WTC11 (cell line): Measurements from ENCODE around the gene LUC7L. TPM values are rescaled to one million over a fixed set of nuclear protein-coding genes. Genes with fewer than 3 reads are reported as not detected.

Source experiments
- ATAC-seq: fragments of 200-7000 bp; cut with Tn5 transposase; 2 replicates; pipeline ENCODE4 v1.10.0; 2021; ENCODE audit warnings: mild to moderate bottlenecking, moderate library complexity
- CTCF ChIA-PET: fragments of 300-600 bp; sonication (Branson Sonifier 250); formaldehyde crosslinking; loops from one replicate; lab custom pipeline; 2021; ENCODE audit warnings: antibody characterized with exemption; lab: Charles Lee
- POLR2A ChIA-PET: fragments of 350-600 bp; sonication (Branson Sonifier 250); formaldehyde crosslinking; loops from one replicate; lab custom pipeline; 2021; ENCODE audit warnings: antibody characterized with exemption; lab: Charles Lee
- DNase-seq: peaks from one replicate; pipeline ENCODE4 v3.0.0; 2021; ENCODE audit warnings: low spot score
- H3K27ac Mint-ChIP-seq: 2 replicates; pipeline ENCODE4 v1.8.0; 2021; ENCODE audit warnings: mixed read lengths
- H3K27me3 Mint-ChIP-seq: 2 replicates; pipeline ENCODE4 v1.8.0; 2021; ENCODE audit warnings: low read depth, mild to moderate bottlenecking, moderate library complexity, mixed read lengths
- H3K36me3 Mint-ChIP-seq: 2 replicates; pipeline ENCODE4 v1.8.0; 2021; ENCODE audit warnings: mixed read lengths
- H3K4me1 Mint-ChIP-seq: 2 replicates; pipeline ENCODE4 v1.8.0; 2022; ENCODE audit warnings: mixed read lengths
- H3K4me3 Mint-ChIP-seq: 2 replicates; pipeline ENCODE4 v1.8.0; 2021; ENCODE audit warnings: mild to moderate bottlenecking, moderate library complexity, mixed read lengths
- H3K9me3 Mint-ChIP-seq: 2 replicates; pipeline ENCODE4 v1.8.0; 2021; ENCODE audit warnings: mixed read lengths
- ATF2 ChIP-seq: sonication (generic); formaldehyde crosslinking; IDR thresholded peaks from 2 replicates; pipeline ENCODE4 v1.8.1; 2022; ENCODE audit warnings: low read depth, missing genetic modification reagents, borderline replicate concordance
- E2F1 ChIP-seq: sonication (generic); formaldehyde crosslinking; IDR thresholded peaks from 2 replicates; pipeline ENCODE4 v1.8.0; 2022; ENCODE audit warnings: mild to moderate bottlenecking, missing genetic modification reagents
- E2F5 ChIP-seq: sonication (generic); formaldehyde crosslinking; IDR thresholded peaks from 2 replicates; pipeline ENCODE4 v1.8.1; 2022; ENCODE audit warnings: mild to moderate bottlenecking, moderate library complexity, missing genetic modification reagents
- ELF4 ChIP-seq: sonication (generic); formaldehyde crosslinking; IDR thresholded peaks from 2 replicates; pipeline ENCODE4 v1.8.1; 2022; ENCODE audit warnings: low read depth, mild to moderate bottlenecking, moderate library complexity, missing genetic modification reagents
- EMX1 ChIP-seq: fragments of 250-450 bp; sonication (Bioruptor Pico); IDR thresholded peaks from 2 replicates; pipeline ENCODE4 v1.8.0; 2021; ENCODE audit warnings: mild to moderate bottlenecking
- ETV6 ChIP-seq: sonication (generic); formaldehyde crosslinking; IDR thresholded peaks from 2 replicates; pipeline ENCODE4 v1.8.1; 2022; ENCODE audit warnings: mild to moderate bottlenecking, missing genetic modification reagents
- FOXJ3 ChIP-seq: sonication (generic); formaldehyde crosslinking; IDR thresholded peaks from 2 replicates; pipeline ENCODE4 v1.9.0; 2021; ENCODE audit warnings: missing genetic modification reagents, mild to moderate bottlenecking, borderline replicate concordance
- GRHL2 ChIP-seq: fragments of 250-450 bp; sonication (Bioruptor Pico); IDR thresholded peaks from 2 replicates; pipeline ENCODE4 v1.8.0; 2022; ENCODE audit warnings: mild to moderate bottlenecking, moderate library complexity; ENCODE audit not compliant: insufficient replicate concordance, severe bottlenecking
- IRF2 ChIP-seq: sonication (generic); formaldehyde crosslinking; IDR thresholded peaks from 2 replicates; pipeline ENCODE4 v1.8.0; 2022; ENCODE audit warnings: low read depth, missing genetic modification reagents, borderline replicate concordance
- JAZF1 ChIP-seq: fragments of 250-450 bp; sonication (Bioruptor Pico); IDR thresholded peaks from 2 replicates; pipeline ENCODE4 v1.9.0; 2021; ENCODE audit warnings: moderate library complexity, mild to moderate bottlenecking, inconsistent platforms
- MAX ChIP-seq: sonication (generic); formaldehyde crosslinking; IDR thresholded peaks from 2 replicates; pipeline ENCODE4 v1.8.0; 2022; ENCODE audit warnings: mild to moderate bottlenecking, missing genetic modification reagents
- MXD4 ChIP-seq: fragments of 250-450 bp; sonication (Bioruptor Pico); IDR thresholded peaks from 2 replicates; pipeline ENCODE4 v1.8.0; 2021; ENCODE audit warnings: mild to moderate bottlenecking, moderate library complexity, borderline replicate concordance
- NR2C2 ChIP-seq: sonication (generic); formaldehyde crosslinking; IDR thresholded peaks from 2 replicates; pipeline ENCODE4 v1.8.0; 2022; ENCODE audit warnings: mild to moderate bottlenecking, missing genetic modification reagents
- RELA ChIP-seq: sonication (generic); formaldehyde crosslinking; IDR thresholded peaks from 2 replicates; pipeline ENCODE4 v1.8.1; 2022; ENCODE audit warnings: missing genetic modification reagents, mild to moderate bottlenecking, borderline replicate concordance
- ZBTB43 ChIP-seq: sonication (generic); formaldehyde crosslinking; IDR thresholded peaks from 2 replicates; pipeline ENCODE4 v1.8.1; 2023; ENCODE audit warnings: mild to moderate bottlenecking, missing genetic modification reagents
- ZNF219 ChIP-seq: sonication (generic); formaldehyde crosslinking; IDR thresholded peaks from 2 replicates; pipeline ENCODE4 v1.8.0; 2023; ENCODE audit warnings: missing genetic modification reagents, mild to moderate bottlenecking, borderline replicate concordance
- ZNF396 ChIP-seq: fragments of 250-450 bp; sonication (Bioruptor Pico); IDR thresholded peaks from 2 replicates; pipeline ENCODE4 v1.8.0; 2021; ENCODE audit warnings: mild to moderate bottlenecking, moderate library complexity, borderline replicate concordance
- ZNF532 ChIP-seq: fragments of 250-450 bp; sonication (Bioruptor Pico); IDR thresholded peaks from 2 replicates; pipeline ENCODE4 v1.9.0; 2021; ENCODE audit warnings: mild to moderate bottlenecking, borderline replicate concordance
- total RNA-seq: library from RNA; stranded (reverse); gene quantifications from 3 replicates; pipeline ENCODE4 v1.2.3, GENCODE V29; 2021
- TF ChIP-seq, protein P1 (sequence below): sonication (generic); formaldehyde crosslinking; IDR thresholded peaks from 2 replicates; pipeline ENCODE4 v1.8.1; 2023; ENCODE audit warnings: mild to moderate bottlenecking, missing genetic modification reagents
- TF ChIP-seq, protein P2 (sequence below): sonication (generic); formaldehyde crosslinking; IDR thresholded peaks from 2 replicates; pipeline ENCODE4 v1.8.0; 2022; ENCODE audit warnings: missing genetic modification reagents

The LUC7L gene
- total RNA-seq, 1 experiment from 2014 or later = 111 TPM

GRCh38 chr16:203246-203645 is 26.0 kb downstream of the LUC7L start:
- H3K4me3 Mint-ChIP-seq = no peak overlapping the region
- ChIA-PET POLR2A (no interaction called here), CTCF (no interaction called here)
- DNase-seq (no peak), ATAC-seq (no peak)
- no peaks in the 10 kb centered on the region for H3K4me1 Mint-ChIP-seq
- no peak overlapping the region for H3K27ac Mint-ChIP-seq
- peaks cover 67% of the 10 kb centered on the region for H3K36me3 Mint-ChIP-seq
- no peaks in the 10 kb centered on the region for H3K9me3 Mint-ChIP-seq
- no peaks in the 10 kb centered on the region for H3K27me3 Mint-ChIP-seq
- no peak for TF ChIP-seq RELA (CRISPR knock-in tag)
- no peak for TF ChIP-seq GRHL2
- TF ChIP-seq ATF2 (CRISPR knock-in tag) = no peak
- no peak for TF ChIP-seq JAZF1
- no peak for TF ChIP-seq ZNF532
- TF ChIP-seq MXD4 = no peak
- TF ChIP-seq EMX1 = no peak
- TF ChIP-seq ETV6 (CRISPR knock-in tag) = no peak
- TF ChIP-seq NR2C2 (CRISPR knock-in tag) = no peak
- no peak for TF ChIP-seq IRF2
- no peak for TF ChIP-seq ZBTB43 (CRISPR knock-in tag)
- TF ChIP-seq FOXJ3 (CRISPR knock-in tag) = no peak
- TF ChIP-seq ZNF396 = no peak
- no peak for TF ChIP-seq E2F5 (CRISPR knock-in tag)
- TF ChIP-seq ELF4 (CRISPR knock-in tag) = no peak
- TF ChIP-seq E2F1 (CRISPR knock-in tag) = no peak
- TF ChIP-seq, protein P1, sequence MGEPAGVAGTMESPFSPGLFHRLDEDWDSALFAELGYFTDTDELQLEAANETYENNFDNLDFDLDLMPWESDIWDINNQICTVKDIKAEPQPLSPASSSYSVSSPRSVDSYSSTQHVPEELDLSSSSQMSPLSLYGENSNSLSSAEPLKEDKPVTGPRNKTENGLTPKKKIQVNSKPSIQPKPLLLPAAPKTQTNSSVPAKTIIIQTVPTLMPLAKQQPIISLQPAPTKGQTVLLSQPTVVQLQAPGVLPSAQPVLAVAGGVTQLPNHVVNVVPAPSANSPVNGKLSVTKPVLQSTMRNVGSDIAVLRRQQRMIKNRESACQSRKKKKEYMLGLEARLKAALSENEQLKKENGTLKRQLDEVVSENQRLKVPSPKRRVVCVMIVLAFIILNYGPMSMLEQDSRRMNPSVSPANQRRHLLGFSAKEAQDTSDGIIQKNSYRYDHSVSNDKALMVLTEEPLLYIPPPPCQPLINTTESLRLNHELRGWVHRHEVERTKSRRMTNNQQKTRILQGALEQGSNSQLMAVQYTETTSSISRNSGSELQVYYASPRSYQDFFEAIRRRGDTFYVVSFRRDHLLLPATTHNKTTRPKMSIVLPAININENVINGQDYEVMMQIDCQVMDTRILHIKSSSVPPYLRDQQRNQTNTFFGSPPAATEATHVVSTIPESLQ (CRISPR knock-in tag) = no peak
- TF ChIP-seq MAX = no peak
- TF ChIP-seq ZNF219 (CRISPR knock-in tag) = no peak
- TF ChIP-seq, protein P2, sequence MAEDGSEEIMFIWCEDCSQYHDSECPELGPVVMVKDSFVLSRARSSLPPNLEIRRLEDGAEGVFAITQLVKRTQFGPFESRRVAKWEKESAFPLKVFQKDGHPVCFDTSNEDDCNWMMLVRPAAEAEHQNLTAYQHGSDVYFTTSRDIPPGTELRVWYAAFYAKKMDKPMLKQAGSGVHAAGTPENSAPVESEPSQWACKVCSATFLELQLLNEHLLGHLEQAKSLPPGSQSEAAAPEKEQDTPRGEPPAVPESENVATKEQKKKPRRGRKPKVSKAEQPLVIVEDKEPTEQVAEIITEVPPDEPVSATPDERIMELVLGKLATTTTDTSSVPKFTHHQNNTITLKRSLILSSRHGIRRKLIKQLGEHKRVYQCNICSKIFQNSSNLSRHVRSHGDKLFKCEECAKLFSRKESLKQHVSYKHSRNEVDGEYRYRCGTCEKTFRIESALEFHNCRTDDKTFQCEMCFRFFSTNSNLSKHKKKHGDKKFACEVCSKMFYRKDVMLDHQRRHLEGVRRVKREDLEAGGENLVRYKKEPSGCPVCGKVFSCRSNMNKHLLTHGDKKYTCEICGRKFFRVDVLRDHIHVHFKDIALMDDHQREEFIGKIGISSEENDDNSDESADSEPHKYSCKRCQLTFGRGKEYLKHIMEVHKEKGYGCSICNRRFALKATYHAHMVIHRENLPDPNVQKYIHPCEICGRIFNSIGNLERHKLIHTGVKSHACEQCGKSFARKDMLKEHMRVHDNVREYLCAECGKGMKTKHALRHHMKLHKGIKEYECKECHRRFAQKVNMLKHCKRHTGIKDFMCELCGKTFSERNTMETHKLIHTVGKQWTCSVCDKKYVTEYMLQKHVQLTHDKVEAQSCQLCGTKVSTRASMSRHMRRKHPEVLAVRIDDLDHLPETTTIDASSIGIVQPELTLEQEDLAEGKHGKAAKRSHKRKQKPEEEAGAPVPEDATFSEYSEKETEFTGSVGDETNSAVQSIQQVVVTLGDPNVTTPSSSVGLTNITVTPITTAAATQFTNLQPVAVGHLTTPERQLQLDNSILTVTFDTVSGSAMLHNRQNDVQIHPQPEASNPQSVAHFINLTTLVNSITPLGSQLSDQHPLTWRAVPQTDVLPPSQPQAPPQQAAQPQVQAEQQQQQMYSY (CRISPR knock-in tag) = no peak
